Inflammatory macrophage (primary cell): Measurements from ENCODE around the gene SNRNP48.

Source experiments
- DNase-seq, 2 donors: peaks; one replicate each; pipeline ENCODE4 v3.0.0-alpha.2; 2020 to 2022

SNRNP48 gene

DNA sequence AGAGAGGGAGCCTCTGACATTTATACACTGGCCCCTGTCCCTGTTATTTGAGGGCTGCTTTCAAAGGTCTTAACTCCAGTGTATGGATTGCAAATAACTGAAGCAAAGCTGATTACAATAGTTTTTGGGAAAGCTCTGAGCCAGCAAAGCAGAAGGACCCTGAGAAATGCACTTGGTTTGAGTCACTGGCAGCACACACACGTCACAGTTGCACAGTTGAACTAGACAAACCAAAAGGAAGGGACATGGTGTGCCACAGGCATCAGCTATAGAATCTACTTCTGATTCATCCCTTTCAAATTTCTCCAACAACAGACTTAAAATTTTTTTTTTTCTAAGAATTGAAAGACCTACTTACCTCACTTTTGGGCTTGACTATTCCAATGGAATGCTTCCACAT is 56.4 kb downstream of the SNRNP48 start:
- no peak for DNase-seq

DNA sequence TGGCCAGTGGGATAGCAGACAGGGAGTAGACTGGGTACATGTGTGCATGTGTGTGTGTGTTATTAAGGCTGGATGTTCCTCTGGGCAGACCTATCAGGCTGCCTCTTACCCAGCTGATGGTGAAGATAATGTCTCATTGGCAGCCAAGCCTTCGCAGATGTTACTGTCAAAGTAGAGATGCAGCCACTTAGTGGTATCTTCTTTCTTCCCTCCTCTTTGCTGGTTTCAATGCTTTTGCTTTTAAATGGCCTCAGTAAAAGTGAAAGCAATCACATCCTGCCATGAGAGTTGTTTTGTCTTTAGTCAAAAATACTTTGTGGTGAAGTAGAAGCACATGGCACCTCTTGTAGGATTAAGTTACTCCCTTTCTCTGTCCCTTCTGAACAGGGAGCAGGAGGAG is 57.5 kb downstream of the SNRNP48 start:
- DNase-seq, result no peak

DNA sequence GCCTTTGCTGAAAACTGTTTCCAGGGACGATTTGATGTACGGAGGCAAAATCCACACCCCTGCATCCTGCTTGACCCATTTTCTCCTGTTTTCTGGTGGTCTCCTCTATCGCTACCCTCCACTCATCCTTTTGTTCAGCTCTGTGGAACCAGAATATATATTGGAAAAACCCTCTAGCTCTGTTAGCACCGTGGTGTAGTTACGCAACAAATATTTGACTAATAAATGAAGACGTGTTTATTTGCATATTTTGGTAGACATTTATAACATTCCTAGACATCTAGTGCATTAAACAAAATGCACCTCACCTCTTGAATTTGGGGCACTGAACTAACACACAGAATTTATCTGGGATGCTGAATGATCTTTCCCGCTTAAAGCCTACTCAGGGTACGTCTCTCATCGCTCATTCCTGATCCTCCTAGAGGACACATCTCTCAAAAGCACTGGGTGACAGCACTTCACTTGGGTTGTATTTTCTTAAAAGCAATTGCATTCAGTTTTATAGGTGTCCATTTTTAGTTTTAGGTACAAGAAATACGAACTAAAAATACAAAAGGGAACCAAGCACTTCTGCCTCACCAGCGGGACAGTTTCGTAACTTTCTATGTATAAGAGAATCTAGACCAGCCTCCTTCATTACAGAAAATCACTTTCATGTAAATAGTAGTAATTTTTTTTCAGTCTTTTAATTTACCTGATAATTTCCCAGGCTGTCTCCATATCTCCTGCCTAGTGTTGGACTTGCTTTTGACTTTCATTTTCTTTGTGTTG is 59.2 kb downstream of the SNRNP48 start:
- peak; percentile 36 to 45 for DNase-seq

DNA sequence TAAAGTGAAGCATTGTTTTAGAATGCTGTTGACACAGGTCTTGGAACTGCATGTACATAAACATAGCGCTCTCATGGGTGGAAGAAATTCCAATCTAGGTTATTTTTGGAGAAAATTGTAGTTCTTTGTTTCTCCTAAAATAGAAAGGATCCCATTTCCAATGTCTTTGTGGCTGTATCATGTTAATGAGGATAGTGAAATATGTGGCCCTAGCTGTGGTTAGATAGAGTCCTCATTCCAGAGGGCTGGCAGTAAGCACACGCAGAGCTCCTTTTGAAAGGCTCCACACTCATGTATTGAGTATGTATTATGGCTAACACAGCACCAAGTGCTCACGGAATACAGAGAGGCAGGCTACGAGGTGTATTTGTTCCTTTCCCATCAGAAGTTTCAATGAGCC is 60.9 kb downstream of the SNRNP48 start:
- DNase-seq, result no peak

DNA sequence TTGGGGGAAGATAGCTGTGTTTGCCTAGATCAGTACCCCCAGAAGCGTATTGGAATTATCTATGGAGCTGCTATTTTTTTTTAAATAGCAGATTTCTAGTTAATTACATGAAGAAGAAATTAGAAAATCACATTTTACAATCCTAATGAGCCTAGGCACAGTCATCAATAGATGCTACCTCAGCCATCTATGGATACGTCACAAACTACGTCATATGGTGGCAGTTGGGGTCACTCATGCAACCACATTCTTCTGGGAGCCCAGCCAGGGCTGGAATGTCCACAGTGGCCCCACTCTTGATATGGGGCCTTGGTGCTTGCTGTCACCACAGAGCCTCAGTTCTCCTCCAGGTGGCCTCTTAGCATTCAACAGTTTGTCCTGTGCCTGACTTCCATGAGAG is 63.0 kb downstream of the SNRNP48 start:
- DNase-seq, result no peak

DNA sequence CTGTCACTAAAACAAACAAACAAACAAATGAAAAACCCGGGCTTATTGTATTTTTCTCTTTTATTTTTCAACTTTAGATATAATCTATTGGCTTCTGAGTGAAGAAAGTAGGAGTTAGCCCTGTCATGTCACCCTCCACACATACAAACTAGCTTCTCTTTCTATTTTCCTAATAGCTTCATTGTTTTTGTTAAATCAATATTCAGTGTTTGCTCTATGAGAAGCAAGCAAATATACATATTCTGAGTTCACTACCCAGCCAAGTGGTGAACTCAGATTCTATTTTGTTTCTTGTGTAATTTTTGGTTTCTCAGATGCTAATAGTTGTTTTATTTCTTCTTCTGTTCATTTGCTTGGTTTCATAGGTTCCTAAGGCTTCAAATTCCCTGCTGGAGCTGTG is 66.4 kb downstream of the SNRNP48 start:
- DNase-seq, result no peak

DNA sequence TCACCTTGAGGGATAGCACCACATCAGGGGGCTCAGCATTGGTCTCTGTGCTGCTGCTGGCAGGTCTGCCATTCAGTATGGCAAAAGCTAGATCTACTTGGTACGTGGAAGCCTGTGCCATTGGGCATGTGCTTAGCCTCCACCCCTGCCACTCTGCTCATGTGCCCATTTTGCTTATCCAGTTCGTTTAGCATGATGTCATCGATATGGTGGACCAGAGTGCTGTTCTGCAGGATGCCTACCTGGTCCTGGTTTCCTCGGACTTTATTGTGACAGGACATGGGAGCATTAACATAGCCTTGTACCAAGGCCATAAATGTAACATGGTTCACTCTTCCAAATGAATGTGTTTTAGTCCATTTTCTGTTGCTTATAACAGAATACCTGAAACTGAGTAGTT is 68.5 kb downstream of the SNRNP48 start:
- DNase-seq, result no peak

DNA sequence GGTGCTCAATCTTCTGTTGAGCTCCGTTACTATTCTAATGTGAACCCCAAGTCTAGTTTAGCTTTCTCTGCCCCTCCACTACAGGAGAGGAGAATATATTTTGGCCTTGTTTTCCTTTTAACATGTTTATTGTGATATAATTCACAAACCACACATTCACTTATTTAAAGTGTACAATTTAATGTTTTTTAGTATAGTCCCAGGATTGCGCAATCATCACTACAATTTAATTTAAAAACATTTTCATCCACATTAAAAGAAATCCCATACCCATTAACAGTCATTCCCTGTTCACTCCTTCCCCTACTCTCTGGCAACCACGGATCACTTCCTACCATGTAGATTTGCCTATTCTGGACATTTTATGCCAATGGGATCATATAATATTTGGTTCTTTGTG is 71.4 kb downstream of the SNRNP48 start:
- no peak for DNase-seq
